HG03354 (cell line): Measurements from ENCODE around the gene ENPP7.

Experiments used
- ATAC-seq: cut with Tn5 transposase; IDR thresholded peaks from one replicate; pipeline ENCODE4 v1.9.1; 2021; ENCODE audit warnings: mild to moderate bottlenecking; ENCODE audit not compliant: unreplicated experiment, poor library complexity, severe bottlenecking

Gene ENPP7

DNA sequence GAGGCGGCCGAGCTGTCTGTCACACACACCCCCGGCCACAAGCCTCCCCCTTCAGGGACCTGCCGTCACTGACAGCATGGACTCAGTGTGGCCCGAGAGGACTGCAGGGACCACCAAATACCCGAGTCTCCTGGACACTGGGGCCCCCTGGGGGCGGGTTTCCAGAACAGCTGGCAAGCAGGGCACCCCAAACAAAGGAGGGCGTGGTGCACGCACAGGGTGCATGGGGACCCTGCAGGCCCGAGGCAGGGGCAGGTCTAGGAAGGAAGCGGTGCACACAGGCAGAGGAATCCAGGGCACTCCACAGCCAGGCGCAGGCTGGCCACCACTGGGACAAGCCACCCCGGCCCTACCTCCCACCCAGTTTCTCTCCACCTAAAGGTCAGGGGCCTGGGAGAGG is 28.7 kb upstream of the ENPP7 start:
- ATAC-seq: no peak

DNA sequence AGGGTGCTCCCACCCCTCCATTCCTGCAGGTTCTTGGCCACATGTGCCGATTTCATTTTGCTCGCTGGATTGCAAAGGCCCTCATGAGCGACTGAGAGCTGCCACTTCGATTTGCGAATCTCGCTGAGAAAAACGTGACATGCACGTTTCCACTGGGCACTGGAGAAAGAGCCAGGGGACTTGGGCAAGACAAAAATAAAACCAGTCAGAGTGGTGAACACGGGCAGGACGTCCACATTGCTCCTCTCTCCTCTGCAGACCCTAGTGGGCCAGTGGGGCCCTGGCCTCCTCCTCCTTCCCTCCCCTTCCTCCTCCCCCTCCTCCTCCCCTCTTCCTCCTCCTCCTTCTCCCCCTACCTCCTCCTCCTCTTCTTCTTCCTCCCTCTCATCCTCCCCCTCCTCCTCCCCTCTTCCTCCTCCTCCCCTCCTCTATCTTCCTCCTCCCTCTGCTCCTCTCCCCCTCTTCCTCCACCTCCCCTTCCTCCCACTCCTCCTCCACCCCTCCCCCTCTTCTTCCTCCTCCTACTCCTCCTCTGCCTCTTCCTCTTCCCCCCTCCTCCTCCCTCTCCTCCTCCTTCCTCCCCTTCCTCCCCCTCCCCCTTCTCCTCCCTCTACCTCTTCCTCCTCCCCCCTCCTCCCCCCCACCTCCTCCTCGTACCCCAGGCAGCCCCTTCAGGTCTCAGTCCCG is 28.1 kb upstream of the ENPP7 start:
- no peak for ATAC-seq

DNA sequence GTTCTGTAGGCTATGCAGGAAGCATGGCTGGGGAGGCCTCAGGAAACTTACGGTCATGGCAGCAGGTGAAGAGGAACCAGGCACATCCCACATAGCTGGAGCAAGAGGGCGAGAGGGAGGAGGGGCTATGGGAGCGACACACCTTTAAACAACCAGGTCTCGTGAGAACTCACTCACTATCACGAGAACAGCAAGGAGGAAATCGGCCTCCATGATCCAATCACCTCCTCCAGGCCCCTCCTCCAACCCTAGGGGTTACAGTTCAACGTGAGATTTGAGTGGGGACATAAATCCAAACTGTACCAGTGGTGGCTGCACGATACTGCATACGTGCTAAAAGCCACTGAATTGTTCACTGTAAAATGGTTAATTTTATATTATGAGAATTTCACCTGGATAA is 26.1 kb upstream of the ENPP7 start:
- no peak for ATAC-seq

DNA sequence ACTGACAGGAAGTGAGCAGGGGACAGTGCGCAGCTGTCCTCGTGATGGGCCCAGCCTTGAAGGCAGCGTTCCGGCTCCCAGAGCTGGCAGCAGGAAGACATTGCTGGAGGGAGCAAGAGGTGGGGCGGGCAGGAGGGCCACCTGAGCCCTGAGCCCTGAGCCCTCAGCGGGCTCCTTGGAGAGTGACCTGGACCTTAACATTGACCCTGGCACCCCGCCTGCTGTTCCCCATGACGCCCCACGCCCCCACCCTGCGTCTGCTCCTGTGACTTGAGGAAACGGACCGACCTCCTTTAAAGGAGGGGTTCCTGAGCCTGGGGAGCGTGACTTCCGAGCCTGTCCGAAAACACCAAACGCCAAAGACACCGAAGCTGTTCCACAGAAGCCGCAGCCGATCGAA is 25.1 kb upstream of the ENPP7 start:
- no peak for ATAC-seq

DNA sequence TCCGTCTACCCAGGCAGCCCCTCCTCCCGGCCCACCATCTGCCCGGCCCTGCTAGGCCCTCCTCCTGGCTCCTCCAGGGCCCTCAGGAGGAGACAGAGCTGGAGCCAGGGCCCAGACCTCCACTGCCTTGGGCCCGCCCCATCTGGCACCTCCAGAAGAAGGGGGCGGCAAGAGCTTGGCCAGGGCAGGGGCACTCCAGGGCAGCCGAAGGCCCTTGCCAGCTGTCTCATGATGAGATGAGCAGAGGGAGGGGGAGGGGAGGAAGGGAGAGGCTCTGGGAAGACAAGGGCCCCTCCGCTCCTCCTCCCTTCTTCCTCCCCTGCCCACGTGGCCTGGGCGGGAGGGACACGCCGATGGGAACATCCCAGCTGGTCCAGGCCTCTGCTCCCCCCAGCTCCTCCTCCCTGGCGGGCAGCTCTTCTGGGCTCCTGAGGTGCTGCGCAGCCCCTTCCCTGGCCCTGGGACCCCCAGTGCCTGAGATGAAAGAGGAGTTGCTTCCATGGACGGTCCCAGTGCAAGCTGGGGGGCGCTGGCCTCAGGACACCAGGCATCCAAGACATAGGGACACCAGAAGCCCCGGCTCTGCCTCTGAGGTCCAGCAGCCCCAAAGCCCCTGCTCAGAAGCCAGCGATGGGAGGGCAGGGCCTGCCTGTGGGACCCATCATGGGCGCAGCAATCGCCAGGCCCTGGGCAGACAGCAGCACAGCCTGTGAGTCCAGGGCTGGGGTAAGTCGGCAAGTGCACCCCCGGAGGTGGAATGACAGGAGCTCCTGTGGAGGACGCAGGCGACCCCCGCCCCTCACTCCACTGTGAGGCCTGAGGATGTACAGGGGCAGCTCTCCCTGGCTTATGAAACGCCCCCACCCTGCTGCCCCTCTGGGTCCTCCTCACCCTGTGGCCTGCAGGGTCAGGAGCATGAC is 23.6 kb upstream of the ENPP7 start:
- no peak for ATAC-seq

DNA sequence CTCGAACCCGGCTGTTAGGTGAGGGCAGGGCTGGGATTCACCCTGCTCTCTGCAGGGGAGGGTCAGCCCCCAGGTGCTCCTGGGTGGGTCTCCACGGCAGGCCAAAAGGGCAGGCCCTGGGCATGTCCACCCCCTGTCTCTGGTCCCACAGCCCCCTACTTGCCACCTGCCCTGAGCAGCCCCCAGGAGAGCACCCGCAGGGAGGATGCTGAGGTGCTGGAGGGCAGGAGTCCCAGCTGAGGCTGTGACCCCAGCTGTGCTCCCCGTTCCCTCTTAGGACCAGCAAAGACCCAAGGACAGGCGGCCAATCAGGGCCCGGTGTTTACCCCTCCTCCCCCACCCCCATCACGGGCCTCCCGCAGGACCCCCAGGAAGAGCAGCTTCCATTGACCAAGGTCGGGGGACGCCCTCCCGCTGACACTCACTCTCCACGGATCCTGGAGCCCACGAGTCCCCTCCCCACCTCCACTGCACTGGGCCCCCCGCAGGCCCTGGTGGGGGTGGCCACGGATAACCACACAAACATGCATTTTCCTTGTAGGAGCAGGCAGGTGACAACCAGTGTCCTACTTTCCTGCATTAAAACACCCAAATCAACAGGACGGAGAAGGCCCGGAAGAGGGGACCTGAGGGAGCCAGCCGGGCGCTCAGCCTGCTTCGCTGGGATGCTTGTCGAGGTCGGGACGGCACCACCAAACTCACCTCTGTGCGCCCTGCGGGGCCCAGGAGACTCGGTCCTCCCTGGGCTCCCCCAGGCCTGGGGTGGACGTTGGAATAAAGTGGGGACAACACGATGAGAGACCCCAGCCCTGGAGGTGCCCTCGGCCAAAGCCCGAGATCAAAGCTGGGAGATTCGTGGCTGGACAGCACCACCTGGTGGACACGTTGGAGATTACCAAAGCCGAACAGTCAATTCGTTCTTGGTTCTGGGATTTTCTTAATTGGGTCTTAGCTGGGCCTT is 22.5 kb upstream of the ENPP7 start:
- ATAC-seq: no peak

DNA sequence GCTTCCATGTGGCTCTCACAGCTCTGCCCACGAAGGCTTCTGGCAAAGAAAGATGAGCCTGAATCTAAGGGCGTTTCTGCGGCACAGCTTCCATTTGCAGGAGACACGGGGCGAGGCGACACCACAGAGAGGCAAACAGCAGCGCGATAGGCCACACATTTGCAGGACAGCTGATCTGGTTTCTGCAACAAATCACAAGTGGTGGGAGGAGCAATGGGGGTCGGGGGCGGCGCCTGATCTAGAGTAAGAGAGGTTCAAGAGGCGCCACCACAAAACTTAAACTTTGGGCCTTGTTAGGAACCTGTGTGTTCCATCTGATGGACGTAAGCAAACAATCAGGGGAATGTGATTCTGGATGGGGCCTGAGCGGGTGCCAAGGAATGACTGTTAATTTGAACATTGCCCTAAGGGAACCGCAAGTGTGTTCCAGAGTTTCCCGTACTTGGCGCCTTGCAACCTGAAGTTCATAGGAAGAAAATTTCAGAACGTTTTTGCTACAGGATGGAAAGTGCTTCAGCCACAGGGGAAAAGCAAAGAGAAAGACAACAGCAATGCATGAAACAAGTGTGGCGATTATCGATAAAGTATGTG is 18.9 kb upstream of the ENPP7 start:
- no peak for ATAC-seq

DNA sequence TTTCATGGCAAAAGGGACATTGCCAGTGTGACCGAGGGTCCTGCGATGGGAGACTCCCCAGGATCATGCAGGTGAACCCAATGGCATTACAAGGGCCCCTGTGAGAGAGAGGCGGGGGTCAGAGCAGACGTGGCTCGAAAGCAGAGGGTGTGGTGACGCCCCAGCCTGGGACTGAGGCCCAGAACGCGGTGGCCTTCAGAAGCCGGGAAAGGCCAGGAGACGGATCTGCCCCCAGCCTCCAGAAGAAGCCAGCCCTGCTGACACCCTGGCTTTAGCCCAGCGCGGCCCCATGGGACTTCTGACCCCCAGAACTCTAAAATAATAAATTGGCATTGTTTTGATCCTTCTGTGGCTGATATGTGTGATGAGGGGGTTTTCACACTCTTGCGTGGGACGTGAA is 17.4 kb upstream of the ENPP7 start:
- no peak for ATAC-seq

DNA sequence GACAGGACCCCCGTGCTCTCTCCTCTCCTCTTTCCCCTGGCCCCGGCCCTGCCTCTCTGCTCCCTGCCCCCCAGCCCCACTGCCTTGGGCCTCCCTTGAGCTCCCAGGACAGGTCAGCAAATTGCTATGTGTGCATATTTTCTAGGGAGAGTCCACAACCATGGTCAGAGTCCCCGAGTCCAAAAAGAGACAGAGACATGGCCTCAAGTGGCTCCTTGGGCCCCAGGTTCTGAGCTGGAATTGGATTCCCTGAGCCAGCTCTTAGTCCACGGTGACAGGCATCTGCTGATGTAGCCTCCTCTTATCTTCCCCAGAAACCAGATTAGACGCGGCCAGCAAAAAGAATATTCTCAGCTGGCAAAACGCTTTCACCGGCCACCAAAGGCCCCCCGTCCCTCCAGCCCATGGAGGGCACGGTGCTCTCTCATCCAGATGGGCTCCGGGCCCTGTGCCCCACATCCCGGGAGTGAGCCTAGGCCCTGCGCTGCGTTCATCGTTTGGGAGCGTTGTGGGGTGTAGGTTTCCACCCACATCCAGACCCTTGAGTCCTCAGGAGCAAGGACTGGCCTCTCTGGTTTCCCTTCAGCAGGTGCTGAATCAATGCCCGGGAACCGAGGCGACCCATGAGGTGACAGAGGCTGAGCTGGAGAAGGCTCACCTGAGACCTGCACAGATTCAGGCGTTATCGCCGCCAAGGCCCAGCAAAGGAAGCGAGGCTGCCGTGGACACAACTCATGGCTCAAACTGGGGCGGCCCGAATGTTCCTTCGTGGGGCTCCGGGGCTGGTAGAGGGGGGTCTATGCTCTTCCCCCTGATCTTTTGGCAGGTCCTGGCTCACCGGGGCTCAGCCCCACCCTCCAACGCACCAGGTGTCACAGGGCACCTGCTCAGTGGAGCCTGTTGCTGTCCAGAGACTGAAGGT is 16.3 kb upstream of the ENPP7 start:
- no peak for ATAC-seq

DNA sequence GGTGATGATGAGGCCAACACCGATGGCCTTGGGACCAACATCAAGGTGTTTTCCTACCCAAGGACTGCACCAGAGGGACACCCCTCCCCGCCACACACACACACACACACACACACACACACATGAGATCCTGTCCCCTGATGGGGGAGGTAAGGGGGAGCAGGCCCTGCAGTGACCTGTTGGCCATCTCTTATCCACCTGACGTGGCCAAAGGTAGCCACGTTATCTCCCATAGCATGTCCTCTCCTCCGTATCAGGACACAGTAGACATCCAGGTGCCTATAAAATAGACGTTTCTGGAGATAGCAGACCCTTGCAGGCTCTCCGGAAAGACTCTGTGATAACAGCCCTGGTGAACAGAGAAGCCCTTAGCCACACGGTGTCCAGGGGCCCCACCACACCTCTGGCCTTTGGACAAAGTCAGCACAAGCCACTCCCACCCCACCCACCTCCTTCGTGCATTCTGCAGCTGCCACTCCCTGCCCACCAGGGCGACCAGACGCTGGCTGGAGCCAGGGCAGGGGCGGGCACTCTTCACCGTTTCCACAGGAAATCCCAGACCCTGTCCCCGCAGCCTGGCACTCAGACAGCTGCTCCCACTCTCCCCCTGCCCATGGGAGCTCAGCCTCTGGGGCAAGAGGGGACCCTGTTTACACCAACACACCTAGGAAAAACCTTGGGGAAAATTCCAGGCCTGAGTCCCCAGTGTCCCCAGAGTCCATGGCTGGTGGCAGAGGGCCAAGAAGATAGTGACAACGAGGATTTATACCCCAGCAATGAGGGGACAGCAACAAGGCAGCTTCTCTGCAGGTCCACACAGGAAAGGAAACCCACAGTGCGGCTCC is 15.4 kb upstream of the ENPP7 start:
- ATAC-seq: no peak

DNA sequence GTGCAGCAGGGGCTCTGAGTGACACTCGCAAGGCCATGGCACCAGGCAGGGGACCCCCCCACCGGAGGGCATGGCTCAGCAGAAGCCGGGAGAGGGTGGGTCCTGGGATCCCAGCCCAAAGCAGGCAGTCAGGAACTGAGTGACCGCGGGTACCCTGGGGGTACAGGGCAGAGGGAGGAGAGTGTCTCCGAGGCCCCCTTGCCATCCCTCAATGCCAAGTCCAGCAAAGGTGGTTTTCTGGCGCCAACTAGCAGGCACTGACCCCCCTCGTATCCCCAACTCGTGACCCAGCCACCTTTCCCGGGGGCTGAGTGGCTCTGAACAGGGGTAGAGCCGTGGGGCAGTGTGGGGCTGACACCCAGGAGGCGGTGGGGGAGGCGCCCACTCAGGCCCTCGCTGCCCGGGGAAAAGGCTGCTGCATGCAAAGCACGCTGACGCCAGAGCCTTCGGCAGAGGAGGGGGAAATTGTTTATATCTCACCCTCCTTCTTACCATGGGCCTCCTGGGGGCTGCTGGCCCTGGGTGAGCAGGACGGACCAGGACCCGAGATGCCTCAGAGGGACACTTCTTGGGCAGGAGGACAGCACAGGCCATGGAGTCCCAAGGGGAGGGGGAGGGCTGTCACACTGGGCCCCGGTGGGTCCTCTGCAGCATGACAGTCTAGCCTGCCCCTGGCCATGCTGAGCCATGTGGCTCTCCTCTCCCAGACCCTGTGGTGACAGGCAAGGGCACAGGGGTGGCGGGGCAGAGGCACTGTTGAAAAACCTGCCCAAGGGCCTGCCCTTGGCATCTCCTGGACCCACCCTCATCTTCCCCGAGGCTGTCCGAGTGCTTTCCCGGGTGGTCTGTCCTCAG is 14.6 kb upstream of the ENPP7 start:
- ATAC-seq: no peak

DNA sequence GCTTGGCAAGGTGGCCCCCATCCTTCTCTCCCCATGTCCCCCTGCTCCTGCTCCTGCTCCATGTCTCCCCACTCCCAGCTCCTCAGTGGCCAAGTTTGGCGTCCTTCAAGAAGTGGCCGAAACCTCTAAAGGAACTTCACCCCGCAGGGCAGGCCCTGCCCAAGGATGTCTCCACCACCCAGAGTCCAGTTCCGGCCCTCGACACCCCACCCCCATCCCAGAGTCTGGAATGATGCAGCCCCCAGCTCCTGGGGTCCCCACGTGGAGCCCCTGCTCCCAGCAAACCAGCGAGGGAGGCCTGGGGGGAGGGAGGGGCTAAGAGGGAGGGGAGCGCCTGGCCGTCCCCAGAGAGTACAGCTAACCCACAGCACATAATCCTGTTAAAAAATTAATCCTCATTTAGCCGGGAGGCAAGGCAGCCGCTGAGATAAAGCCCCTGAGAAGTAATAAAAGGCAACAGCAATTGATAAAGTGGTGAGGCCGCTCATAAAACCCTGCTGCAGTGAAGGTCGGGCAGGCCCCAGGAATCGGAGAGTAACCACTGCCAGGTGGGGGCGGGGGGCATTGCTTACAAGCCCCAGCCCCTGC is 9.9 kb upstream of the ENPP7 start:
- no peak for ATAC-seq

DNA sequence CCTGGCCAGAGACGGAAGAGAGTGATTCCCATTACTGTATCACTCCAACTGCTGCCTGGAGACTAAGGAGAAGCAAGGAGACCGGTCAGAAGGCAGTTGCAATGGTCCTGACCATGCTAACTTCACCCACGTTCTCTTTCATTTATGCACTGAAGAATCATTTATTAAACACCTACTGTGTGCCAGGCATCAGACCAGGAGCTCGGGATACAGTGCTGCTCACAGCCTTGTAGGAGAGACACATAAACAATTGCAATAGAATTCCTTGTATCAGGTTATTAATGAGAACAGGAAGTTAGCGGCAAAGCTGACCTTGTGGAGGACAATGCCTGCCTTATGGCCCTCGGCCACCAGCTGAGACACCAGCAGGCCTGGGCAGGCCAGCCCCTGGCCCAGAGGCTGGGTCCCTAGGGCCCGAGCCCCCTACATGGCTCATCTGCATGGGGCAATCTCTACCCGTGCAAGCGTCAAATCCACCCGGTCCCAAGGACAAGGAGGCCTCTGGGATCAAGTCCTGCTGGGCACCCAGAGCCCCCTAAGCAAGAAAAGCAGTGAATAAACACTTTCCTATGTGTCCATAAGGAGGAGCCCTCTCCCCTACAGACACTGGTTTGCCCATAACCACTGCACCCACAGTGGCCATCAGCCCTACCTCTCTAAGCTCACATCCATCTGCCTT is 8.6 kb upstream of the ENPP7 start:
- no peak for ATAC-seq

DNA sequence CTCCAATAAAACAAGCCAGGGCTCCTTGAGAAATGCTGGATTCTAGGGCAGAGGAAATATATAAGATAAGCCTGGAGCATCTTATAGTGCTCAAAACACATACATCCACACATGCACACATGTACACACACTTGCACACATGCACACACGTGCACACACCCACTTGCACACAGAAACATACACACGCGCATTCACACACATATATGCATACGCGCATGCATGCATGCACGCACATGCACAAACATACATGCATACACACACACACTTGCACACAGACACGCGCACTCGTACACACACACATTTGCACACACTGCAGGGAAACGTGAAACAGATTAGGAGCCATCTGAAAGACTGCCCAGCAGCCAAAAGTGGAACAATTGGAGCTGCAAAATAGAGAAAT is 8.0 kb upstream of the ENPP7 start:
- no peak for ATAC-seq

DNA sequence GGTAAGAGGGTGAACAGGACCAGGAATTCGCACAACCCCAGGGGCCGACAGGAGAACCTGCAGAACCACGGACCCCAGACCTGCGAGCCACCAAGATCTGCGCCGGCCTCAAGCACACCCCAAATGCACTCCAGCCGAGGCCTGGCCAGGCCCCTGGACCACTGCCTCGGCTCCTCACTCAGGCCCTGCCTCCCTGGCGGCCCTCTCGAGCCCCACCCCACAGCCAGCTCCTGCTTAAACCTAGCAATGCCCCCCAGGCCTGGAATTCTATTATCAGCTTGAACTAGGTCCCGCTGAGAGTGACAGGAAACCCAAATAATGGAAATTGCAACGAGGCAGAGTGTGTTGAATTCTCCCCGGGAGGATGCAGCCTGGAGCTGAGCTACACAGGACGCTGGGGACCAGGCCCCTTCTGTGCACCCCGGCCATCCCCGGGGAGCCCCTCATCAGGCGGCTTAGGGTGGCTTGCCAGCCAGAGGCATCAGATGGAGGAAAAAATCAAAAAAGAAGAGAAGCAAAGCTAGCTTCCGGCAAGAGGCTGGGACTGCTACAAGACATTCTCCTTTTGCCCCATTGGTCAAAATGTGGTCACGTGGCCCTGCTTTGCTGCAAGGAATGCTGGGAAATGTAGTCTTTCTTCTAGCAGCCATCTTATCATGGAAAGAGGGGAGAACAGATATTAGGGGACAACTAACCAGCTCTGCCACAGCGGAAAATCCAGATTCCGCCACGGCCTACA is 2.4 kb upstream of the ENPP7 start:
- ATAC-seq: peak; percentile 75
